Body of pancreas (tissue), 4 donors: Measurements from ENCODE around the gene MUC6.

Source experiments
- POLR2A ChIP-seq, 3 donors: fragments of 450-650 bp; IDR thresholded peaks; one replicate each; pipeline ENCODE4 v1.6.1; 2016; ENCODE audit warnings: antibody characterized with exemption in 3 of 3, mild to moderate bottlenecking in 2 of 3
- TF ChIP-seq, protein P1 (sequence below), 7 experiments: fragments of 450-650 bp in 4 of 7; fragments of 200-600 bp in 3 of 7; sonication (generic) in 3 of 7; IDR thresholded peaks; one replicate each; pipeline ENCODE4 v1.5.1; 2016 to 2019; ENCODE audit warnings: antibody characterized with exemption in 7 of 7

DNA sequence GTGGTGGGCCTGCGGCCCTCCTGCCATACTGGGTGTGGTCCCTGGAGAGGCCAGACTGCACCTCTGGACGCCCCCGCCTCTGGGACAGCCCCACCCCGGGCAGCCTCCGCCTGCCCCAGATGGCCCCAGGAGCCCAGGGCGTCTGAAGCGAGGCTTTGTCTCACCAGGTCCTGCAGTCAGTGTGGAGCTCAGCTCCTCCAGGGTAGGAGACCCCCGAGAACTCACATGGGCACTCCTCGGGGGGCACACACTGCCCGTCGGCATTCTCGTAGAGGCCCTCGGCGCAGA, 10.4 kb downstream of the MUC6 start:
- no peak for TF ChIP-seq POLR2A (IDR thresholded peaks at IDR 0.05)
- TF ChIP-seq, protein P1, sequence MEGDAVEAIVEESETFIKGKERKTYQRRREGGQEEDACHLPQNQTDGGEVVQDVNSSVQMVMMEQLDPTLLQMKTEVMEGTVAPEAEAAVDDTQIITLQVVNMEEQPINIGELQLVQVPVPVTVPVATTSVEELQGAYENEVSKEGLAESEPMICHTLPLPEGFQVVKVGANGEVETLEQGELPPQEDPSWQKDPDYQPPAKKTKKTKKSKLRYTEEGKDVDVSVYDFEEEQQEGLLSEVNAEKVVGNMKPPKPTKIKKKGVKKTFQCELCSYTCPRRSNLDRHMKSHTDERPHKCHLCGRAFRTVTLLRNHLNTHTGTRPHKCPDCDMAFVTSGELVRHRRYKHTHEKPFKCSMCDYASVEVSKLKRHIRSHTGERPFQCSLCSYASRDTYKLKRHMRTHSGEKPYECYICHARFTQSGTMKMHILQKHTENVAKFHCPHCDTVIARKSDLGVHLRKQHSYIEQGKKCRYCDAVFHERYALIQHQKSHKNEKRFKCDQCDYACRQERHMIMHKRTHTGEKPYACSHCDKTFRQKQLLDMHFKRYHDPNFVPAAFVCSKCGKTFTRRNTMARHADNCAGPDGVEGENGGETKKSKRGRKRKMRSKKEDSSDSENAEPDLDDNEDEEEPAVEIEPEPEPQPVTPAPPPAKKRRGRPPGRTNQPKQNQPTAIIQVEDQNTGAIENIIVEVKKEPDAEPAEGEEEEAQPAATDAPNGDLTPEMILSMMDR (IDR thresholded peaks at IDR 0.05): no peak
